ENCODE measurements around the gene RALGAPA2.

DNA sequence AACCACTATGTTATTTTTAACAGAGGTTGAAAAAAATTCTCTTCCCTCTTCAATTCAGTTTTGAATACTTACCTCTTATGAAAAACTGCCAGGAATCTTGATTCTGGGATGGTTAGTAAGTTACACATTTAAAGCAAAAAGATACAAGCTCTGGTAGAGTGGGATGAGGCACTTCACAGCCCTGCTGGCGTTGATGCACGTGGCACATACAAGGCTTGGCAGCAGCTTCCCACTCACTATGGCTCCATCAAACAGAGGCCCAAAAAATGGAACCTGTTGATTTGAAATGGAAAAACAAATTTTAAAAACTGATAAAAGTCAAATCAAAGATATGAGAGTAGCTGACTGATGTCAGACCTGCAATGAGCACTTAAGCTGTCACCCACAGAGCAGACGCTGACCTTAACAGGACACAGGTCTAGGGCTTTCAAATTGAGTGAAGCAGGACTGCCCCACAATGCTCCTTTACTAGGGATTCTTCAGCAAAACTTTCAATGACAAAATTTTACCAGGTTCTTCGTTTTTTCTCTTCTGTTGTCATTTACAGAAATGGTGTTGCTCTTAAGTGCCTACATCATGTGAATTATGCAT lies 239.7 kb downstream of the RALGAPA2 start:
- TF ChIP-seq, protein P1, sequence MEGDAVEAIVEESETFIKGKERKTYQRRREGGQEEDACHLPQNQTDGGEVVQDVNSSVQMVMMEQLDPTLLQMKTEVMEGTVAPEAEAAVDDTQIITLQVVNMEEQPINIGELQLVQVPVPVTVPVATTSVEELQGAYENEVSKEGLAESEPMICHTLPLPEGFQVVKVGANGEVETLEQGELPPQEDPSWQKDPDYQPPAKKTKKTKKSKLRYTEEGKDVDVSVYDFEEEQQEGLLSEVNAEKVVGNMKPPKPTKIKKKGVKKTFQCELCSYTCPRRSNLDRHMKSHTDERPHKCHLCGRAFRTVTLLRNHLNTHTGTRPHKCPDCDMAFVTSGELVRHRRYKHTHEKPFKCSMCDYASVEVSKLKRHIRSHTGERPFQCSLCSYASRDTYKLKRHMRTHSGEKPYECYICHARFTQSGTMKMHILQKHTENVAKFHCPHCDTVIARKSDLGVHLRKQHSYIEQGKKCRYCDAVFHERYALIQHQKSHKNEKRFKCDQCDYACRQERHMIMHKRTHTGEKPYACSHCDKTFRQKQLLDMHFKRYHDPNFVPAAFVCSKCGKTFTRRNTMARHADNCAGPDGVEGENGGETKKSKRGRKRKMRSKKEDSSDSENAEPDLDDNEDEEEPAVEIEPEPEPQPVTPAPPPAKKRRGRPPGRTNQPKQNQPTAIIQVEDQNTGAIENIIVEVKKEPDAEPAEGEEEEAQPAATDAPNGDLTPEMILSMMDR (IDR thresholded peaks at IDR 0.05) = no peak
- TF ChIP-seq POLR2AphosphoS5 (IDR thresholded peaks at IDR 0.05) (no peak), POLR2A (IDR thresholded peaks at IDR 0.05) (no peak)

Data from breast epithelium (tissue), 3 donors.